Transverse colon (tissue), 4 donors: Measurements from ENCODE around the gene LEMD3. TPM values are rescaled to one million over a fixed set of nuclear protein-coding genes. Genes with fewer than 3 reads are reported as not detected.

Experiments used
- DNase-seq: peaks from one replicate; pipeline ENCODE4 v3.0.0-alpha.2; 2019
- H3K27ac ChIP-seq, 4 donors: fragments of 200-600 bp; sonication (generic); 2 replicates each; pipeline ENCODE4 v1.5.1; 2016 to 2018; ENCODE audit warnings: inconsistent platforms in 4 of 4
- H3K27me3 ChIP-seq: fragments of 200-600 bp; sonication (generic); 2 replicates; pipeline ENCODE4 v1.5.1; 2017; ENCODE audit warnings: inconsistent platforms
- H3K36me3 ChIP-seq, 4 donors: fragments of 200-600 bp; sonication (generic); 2 replicates each; pipeline ENCODE4 v1.5.1; 2017 to 2019; ENCODE audit warnings: inconsistent platforms in 4 of 4
- H3K4me1 ChIP-seq, 4 donors: fragments of 200-600 bp; sonication (generic); 2 replicates each; pipeline ENCODE4 v1.5.1; 2017 to 2020; ENCODE audit warnings: inconsistent platforms in 4 of 4
- H3K4me3 ChIP-seq, 4 donors: fragments of 200-600 bp; sonication (generic); 1 replicate in 1 of 4; 2 replicates in 3 of 4; pipeline versions ENCODE4 v1.5.1 to v1.6.1; 2017 to 2019; ENCODE audit warnings: inconsistent platforms in 4 of 4
- H3K9me3 ChIP-seq, 2 donors: fragments of 200-600 bp; sonication (generic); 2 replicates each; pipeline ENCODE4 v1.5.1; 2017 to 2019; ENCODE audit warnings: inconsistent platforms in 2 of 2
- EP300 ChIP-seq: sonication (generic); formaldehyde crosslinking; IDR thresholded peaks from one replicate; pipeline ENCODE4 v1.6.1; 2017; ENCODE audit warnings: antibody characterized with exemption, low read depth
- POLR2A ChIP-seq: fragments of 450-650 bp; IDR thresholded peaks from one replicate; pipeline ENCODE4 v1.6.1; 2016; ENCODE audit warnings: antibody characterized with exemption, mild to moderate bottlenecking, moderate library complexity
- POLR2AphosphoS5 ChIP-seq, 3 donors: sonication (generic); formaldehyde crosslinking; IDR thresholded peaks; one replicate each; pipeline ENCODE4 v1.6.1; 2016; ENCODE audit warnings: antibody characterized with exemption in 3 of 3
- WGBS, 2 donors: methylation state at CpG; one replicate each; pipeline ENCODE4 v1.1.5; 2018; ENCODE audit warnings: low coverage in 1 of 2; 5-methylcytosine and 5-hydroxymethylcytosine counted together
- in situ Hi-C, 4 donors: fragments of 200-750 bp; cut with MboI; loops; one replicate each; pipeline versions ENCODE4 v1.15.0 to v1.15.1; 2017; ENCODE audit warnings: low sequenced_read_pairs in 3 of 4, low pct_ligation_motif_present in 1 of 4, low pct_unique_long_range_greater_than_20kb in 1 of 4
- intact Hi-C: fragments of 100-400 bp; cut with DNase I; formaldehyde crosslinking; loops from one replicate; pipeline ENCODE4 v1.15.1; 2023; ENCODE audit warnings: low total_unique reads
- total RNA-seq, 4 donors: library from RNA; depleted of rRNA; stranded (reverse); fragments of >200 nt; gene quantifications; one replicate each; pipeline ENCODE4 v1.1.0, GENCODE V29; 2016
- TF ChIP-seq, protein P1 (sequence below), 5 experiments: fragments of 200-600 bp in 3 of 5; fragments of 450-650 bp in 2 of 5; sonication (generic) in 3 of 5; IDR thresholded peaks; 1 replicate in 2 of 5; 2 replicates in 3 of 5; pipeline ENCODE4 v1.5.1; 2016 to 2017; ENCODE audit warnings: antibody characterized with exemption in 5 of 5, inconsistent platforms in 3 of 5, mild to moderate bottlenecking in 2 of 5, moderate library complexity in 1 of 5

Gene LEMD3
- total RNA-seq, 4 donors from 2014 or later: 45.2 to 159 (median 63.0) TPM

DNA sequence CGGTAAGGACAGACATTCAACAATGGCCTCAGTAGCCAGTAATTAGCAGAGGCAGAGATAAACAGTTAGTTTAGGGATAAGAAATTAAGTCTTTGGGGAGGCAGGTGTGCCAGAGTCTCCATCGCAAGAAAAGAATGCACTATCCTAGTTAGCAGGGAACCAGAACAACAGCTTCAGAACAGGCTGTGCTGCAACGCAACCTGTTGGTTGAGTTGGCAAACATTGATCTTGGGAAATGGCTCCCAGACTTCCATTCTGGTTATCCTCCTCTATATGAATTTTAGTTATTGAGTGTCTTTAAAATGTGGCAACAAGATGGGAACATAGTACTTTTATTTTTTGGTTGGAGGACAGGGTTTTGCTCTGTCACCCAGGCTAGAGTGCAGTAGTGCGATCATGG, 12.3 kb upstream of the LEMD3 start:
- intact Hi-C loops: no loop called here
- Histone ChIP-seq H3K27me3 (peaks cover 12% of the 10 kb centered on the region), H3K9me3 (no peaks in the 10 kb centered on the region), H3K36me3 (no peaks in the 10 kb centered on the region), H3K4me3 (no peak overlapping the region), H3K4me1 (no peaks in the 10 kb centered on the region), H3K27ac (no peak overlapping the region)
- 82 to 86% methylated on average over 4 of the region's 4 CpGs for WGBS, 2 donors
- TF ChIP-seq POLR2AphosphoS5 (IDR thresholded peaks at IDR 0.05): no peak
- TF ChIP-seq, protein P1, sequence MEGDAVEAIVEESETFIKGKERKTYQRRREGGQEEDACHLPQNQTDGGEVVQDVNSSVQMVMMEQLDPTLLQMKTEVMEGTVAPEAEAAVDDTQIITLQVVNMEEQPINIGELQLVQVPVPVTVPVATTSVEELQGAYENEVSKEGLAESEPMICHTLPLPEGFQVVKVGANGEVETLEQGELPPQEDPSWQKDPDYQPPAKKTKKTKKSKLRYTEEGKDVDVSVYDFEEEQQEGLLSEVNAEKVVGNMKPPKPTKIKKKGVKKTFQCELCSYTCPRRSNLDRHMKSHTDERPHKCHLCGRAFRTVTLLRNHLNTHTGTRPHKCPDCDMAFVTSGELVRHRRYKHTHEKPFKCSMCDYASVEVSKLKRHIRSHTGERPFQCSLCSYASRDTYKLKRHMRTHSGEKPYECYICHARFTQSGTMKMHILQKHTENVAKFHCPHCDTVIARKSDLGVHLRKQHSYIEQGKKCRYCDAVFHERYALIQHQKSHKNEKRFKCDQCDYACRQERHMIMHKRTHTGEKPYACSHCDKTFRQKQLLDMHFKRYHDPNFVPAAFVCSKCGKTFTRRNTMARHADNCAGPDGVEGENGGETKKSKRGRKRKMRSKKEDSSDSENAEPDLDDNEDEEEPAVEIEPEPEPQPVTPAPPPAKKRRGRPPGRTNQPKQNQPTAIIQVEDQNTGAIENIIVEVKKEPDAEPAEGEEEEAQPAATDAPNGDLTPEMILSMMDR (IDR thresholded peaks at IDR 0.05): no peak
- no peak for TF ChIP-seq EP300
- TF ChIP-seq POLR2A: no peak
- DNase-seq: no peak
- in situ Hi-C loops: no loop called here

DNA sequence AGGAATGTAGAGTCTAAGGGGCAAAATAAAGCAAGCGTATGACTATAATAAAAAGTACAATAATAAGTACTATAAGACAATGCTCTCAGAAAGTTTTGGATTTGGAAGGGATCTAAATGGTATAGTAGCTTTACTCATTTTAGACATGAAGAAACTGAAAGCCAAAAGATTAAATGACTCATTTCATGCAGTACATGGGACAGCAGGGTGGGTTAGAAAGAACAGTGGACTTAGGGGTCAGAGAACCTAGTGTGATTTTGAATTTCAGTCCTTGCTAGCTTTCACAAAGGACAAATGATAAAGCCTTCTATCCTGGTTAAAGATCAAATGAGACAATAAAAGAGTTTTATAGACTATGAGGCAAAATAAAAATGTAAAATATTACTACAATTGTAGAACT, 6.8 kb upstream of the LEMD3 start:
- WGBS, 2 donors: 81 to 86% methylated on average over 1 of the region's 1 CpG

DNA sequence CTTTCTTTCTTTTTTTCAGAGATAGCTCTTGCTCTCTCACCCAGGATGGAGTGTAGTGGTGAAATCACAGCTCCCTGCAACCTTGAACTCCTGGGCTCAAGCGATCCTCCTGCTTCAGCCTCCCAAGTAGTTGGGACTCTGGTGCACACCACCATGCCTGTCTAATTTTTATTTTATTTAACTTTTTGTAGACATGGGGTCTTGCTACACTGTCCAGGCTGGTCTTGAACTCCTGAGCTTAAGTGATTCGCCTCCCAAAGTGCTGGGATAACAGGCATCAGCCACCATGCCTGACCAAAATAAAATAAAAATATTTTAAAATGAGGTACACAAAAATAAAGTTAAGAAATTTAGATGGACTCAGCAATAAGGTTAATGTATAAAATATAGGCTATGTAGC, 5.1 kb upstream of the LEMD3 start:
- WGBS, 2 donors: 94 to 99% methylated on average over 2 of the region's 2 CpGs
- no peaks in the 10 kb centered on the region for H3K9me3 ChIP-seq
- no peak for DNase-seq
- peaks cover 12% of the 10 kb centered on the region for H3K27me3 ChIP-seq
- H3K4me1 ChIP-seq: peaks cover 0 to 11% (median 9%) of the 10 kb centered on the region in 4 donors
- H3K4me3 ChIP-seq: no peak overlapping the region
- no peaks in the 10 kb centered on the region for H3K36me3 ChIP-seq
- in situ Hi-C loops (no loop called here), intact Hi-C loops (no loop called here)
- no peak overlapping the region for H3K27ac ChIP-seq
- TF ChIP-seq, protein P1 (IDR thresholded peaks at IDR 0.05): no peak
- no peak for TF ChIP-seq EP300

More for the DNA sequence above, 6.8 kb upstream of the LEMD3 start:
- Histone ChIP-seq H3K4me3 (no peak overlapping the region), H3K4me1 (peaks cover 0 to 5% (median 0%) of the 10 kb centered on the region in 4 donors), H3K27me3 (peaks cover 12% of the 10 kb centered on the region), H3K27ac (no peak overlapping the region), H3K9me3 (no peaks in the 10 kb centered on the region), H3K36me3 (no peaks in the 10 kb centered on the region)
- no peak for TF ChIP-seq POLR2AphosphoS5 (IDR thresholded peaks at IDR 0.05)
- no peak for TF ChIP-seq POLR2A
- TF ChIP-seq, protein P1 (IDR thresholded peaks at IDR 0.05): no peak
- no peak for TF ChIP-seq EP300
- intact Hi-C loops: no loop called here
- DNase-seq: no peak
- in situ Hi-C loops: no loop called here

DNA sequence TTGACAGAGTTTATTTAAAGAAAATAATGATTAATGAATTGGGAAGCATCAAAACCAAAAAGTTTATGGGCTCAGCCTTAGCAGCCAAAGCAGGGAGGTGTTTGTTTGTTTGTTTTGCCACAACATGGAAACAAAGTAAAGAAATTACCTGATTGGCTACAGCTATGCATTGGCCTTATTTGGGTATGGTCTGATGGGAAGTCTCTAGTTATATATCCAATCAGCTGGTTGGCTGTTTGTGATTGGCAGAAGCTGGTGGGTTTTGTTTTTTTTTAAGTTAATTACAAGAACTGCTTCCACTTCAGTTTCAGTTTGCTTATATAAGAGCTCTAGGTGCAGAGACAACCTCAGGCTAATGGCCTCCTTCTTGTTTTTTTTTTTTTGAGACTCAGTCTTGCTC, 4.6 kb upstream of the LEMD3 start:
- intact Hi-C loops: no loop called here
- no peaks in the 10 kb centered on the region for H3K9me3 ChIP-seq

More for the DNA sequence above, 4.6 kb upstream of the LEMD3 start:
- Histone ChIP-seq H3K4me1 (peaks cover 0 to 11% (median 9%) of the 10 kb centered on the region in 4 donors), H3K27me3 (peaks cover 12% of the 10 kb centered on the region), H3K4me3 (no peak overlapping the region), H3K36me3 (no peaks in the 10 kb centered on the region), H3K27ac (no peak overlapping the region)
- no peak for DNase-seq
- in situ Hi-C loops: no loop called here
- TF ChIP-seq EP300: no peak
- no peak for TF ChIP-seq POLR2AphosphoS5 (IDR thresholded peaks at IDR 0.05)
- TF ChIP-seq, protein P1 (IDR thresholded peaks at IDR 0.05): no peak
- TF ChIP-seq POLR2A: no peak
